Ishikawa (cell line): ENCODE data around the gene PPP1R1C.

ENCODE experiments used
- CEBPB ChIP-seq: IDR thresholded peaks from 2 replicates; pipeline ENCODE4 v1.6.1; 2012
- CREB1 ChIP-seq: IDR thresholded peaks from 2 replicates; pipeline ENCODE4 v1.6.1; 2012; ENCODE audit warnings: low read depth
- EGR1 ChIP-seq: IDR thresholded peaks from 2 replicates; pipeline ENCODE4 v1.6.1; 2012
- EP300 ChIP-seq: IDR thresholded peaks from 2 replicates; pipeline ENCODE4 v1.6.1; 2012; ENCODE audit warnings: borderline replicate concordance
- FOXM1 ChIP-seq: IDR thresholded peaks from 2 replicates; pipeline ENCODE4 v1.6.1; 2012; ENCODE audit warnings: low read depth, borderline replicate concordance
- MAX ChIP-seq: IDR thresholded peaks from 2 replicates; pipeline ENCODE4 v1.6.1; 2012
- NFIC ChIP-seq: IDR thresholded peaks from 2 replicates; pipeline ENCODE4 v1.6.1; 2012
- RAD21 ChIP-seq: IDR thresholded peaks from 2 replicates; pipeline ENCODE4 v1.6.1; 2012; ENCODE audit warnings: low read depth
- REST ChIP-seq: IDR thresholded peaks from 2 replicates; pipeline ENCODE4 v1.6.1; 2012; ENCODE audit warnings: low read depth, mild to moderate bottlenecking
- TAF1 ChIP-seq: IDR thresholded peaks from 2 replicates; pipeline ENCODE4 v1.6.1; 2012; ENCODE audit warnings: low read depth, mild to moderate bottlenecking
- TCF12 ChIP-seq: IDR thresholded peaks from 2 replicates; pipeline ENCODE4 v1.6.1; 2012; ENCODE audit warnings: low read depth
- USF1 ChIP-seq: IDR thresholded peaks from 2 replicates; pipeline ENCODE4 v1.6.1; 2012
- YY1 ChIP-seq: IDR thresholded peaks from 2 replicates; pipeline ENCODE4 v1.6.1; 2012; ENCODE audit warnings: low read depth
- ZBTB7A ChIP-seq: IDR thresholded peaks from 2 replicates; pipeline ENCODE4 v1.6.1; 2012; ENCODE audit warnings: low read depth

GRCh38 chr2:182067393-182067792 is 81.7 kb downstream of the PPP1R1C start:
- TF ChIP-seq YY1, result no peak
- TF ChIP-seq REST, result no peak
- TF ChIP-seq USF1, result no peak
- no peak for TF ChIP-seq RAD21
- TF ChIP-seq CEBPB, result no peak
- no peak for TF ChIP-seq CREB1
- TF ChIP-seq TCF12, result no peak
- TF ChIP-seq MAX, result no peak
- no peak for TF ChIP-seq EGR1
- no peak for TF ChIP-seq TAF1
- TF ChIP-seq NFIC, result no peak
- no peak for TF ChIP-seq EP300
- no peak for TF ChIP-seq FOXM1
- no peak for TF ChIP-seq ZBTB7A
